Neural cell (in vitro differentiated cells): ENCODE measurements around the gene BRDT. TPM values are rescaled to one million over a fixed set of nuclear protein-coding genes. Genes with fewer than 3 reads are reported as not detected.

ENCODE experiments used
- H2AFZ ChIP-seq: fragments of 200-600, 300-800 bp; sonication (generic), shearing (Covaris generic); 2 replicates; pipeline ENCODE4 v1.6.0; 2014; ENCODE audit warnings: low read depth, mild to moderate bottlenecking, antibody characterized with exemption, low read length, moderate library complexity
- H3F3A ChIP-seq: fragments of 200-600 bp; shearing (Covaris generic); 2 replicates; pipeline ENCODE4 v1.6.1; 2016; ENCODE audit warnings: mild to moderate bottlenecking, moderate library complexity, mixed read lengths, antibody characterized with exemption, low read length; ENCODE audit not compliant: insufficient read depth, poor library complexity, severe bottlenecking
- H3K27ac ChIP-seq: fragments of 200-600, 300-800 bp; sonication (generic), shearing (Covaris generic); 2 replicates; pipeline ENCODE4 v1.5.1; 2014; ENCODE audit warnings: mild to moderate bottlenecking, low read length, moderate library complexity
- H3K27me3 ChIP-seq: fragments of 300-800, 200-600 bp; sonication (generic), shearing (Covaris generic); 2 replicates; pipeline ENCODE4 v1.6.0; 2014; ENCODE audit warnings: mild to moderate bottlenecking, low read depth, low read length, moderate library complexity; ENCODE audit not compliant: insufficient read depth
- H3K36me3 ChIP-seq: fragments of 300-800, 200-600 bp; sonication (generic), shearing (Covaris generic); 2 replicates; pipeline ENCODE4 v1.5.1; 2014; ENCODE audit warnings: mild to moderate bottlenecking, antibody characterized with exemption, low read length, moderate library complexity; ENCODE audit not compliant: insufficient read depth
- H3K4me2 ChIP-seq: fragments of 300-800, 200-600 bp; sonication (generic), shearing (Covaris generic); 2 replicates; pipeline ENCODE4 v1.6.0; 2014; ENCODE audit warnings: mild to moderate bottlenecking, low read length
- H3K4me3 ChIP-seq: fragments of 300-800, 200-600 bp; sonication (generic), shearing (Covaris generic); 2 replicates; pipeline ENCODE4 v1.5.1; 2014; ENCODE audit warnings: mild to moderate bottlenecking, low read length, moderate library complexity
- H3K79me2 ChIP-seq: fragments of 200-600 bp; shearing (Covaris generic); replicated peaks from 2 replicates; pipeline ENCODE4 v1.6.0; 2014; ENCODE audit warnings: mild to moderate bottlenecking, low read length, moderate library complexity; ENCODE audit not compliant: insufficient read depth
- H3K9ac ChIP-seq: fragments of 300-800, 200-600 bp; sonication (generic), shearing (Covaris generic); 2 replicates; pipeline ENCODE4 v1.6.1; 2016; ENCODE audit warnings: mild to moderate bottlenecking, low read length, mixed read lengths
- H3K9me2 ChIP-seq: fragments of 200-600 bp; shearing (Covaris generic); 2 replicates; pipeline ENCODE4 v1.6.1; 2016; ENCODE audit warnings: mild to moderate bottlenecking, low read length, mixed read lengths; ENCODE audit not compliant: insufficient read depth
- H3K9me3 ChIP-seq: fragments of 200-600, 300-800 bp; sonication (generic), shearing (Covaris generic); 2 replicates; pipeline ENCODE4 v1.6.1; 2016; ENCODE audit warnings: mild to moderate bottlenecking, mixed run types, low read length, moderate library complexity, mixed read lengths
- H4K20me1 ChIP-seq: fragments of 200-600 bp; shearing (Covaris generic); 2 replicates; pipeline ENCODE4 v1.6.1; 2016; ENCODE audit warnings: mild to moderate bottlenecking, mixed run types; ENCODE audit not compliant: insufficient read depth
- EP300 ChIP-seq: fragments of 450-650 bp; conservative IDR thresholded peaks from 2 replicates; pipeline ENCODE4 v1.6.1; 2014; ENCODE audit warnings: antibody characterized with exemption, mild to moderate bottlenecking, moderate library complexity; ENCODE audit not compliant: poor library complexity, severe bottlenecking
- EZH2 ChIP-seq: fragments of 200-600, 300-800 bp; shearing (Covaris generic), sonication (generic); IDR thresholded peaks from 2 replicates; pipeline ENCODE4 v1.6.1; 2014; ENCODE audit warnings: antibody characterized with exemption, low read length, borderline replicate concordance, mild to moderate bottlenecking; ENCODE audit not compliant: insufficient read depth, poor library complexity, severe bottlenecking
- MXI1 ChIP-seq: fragments of 450-650 bp; conservative IDR thresholded peaks from 2 replicates; pipeline ENCODE4 v1.6.1; 2014; ENCODE audit warnings: antibody characterized with exemption, mild to moderate bottlenecking; ENCODE audit not compliant: poor library complexity, severe bottlenecking
- POLR2AphosphoS5 ChIP-seq: IDR thresholded peaks from 2 replicates; pipeline ENCODE4 v1.6.1; 2012
- RAD21 ChIP-seq: fragments of 450-650 bp; conservative IDR thresholded peaks from 2 replicates; pipeline ENCODE4 v1.6.1; 2014; ENCODE audit warnings: antibody characterized with exemption, mild to moderate bottlenecking, moderate library complexity
- SMC3 ChIP-seq: fragments of 450-650 bp; conservative IDR thresholded peaks from 2 replicates; pipeline ENCODE4 v1.6.1; 2014; ENCODE audit warnings: antibody characterized with exemption, mild to moderate bottlenecking, moderate library complexity; ENCODE audit not compliant: poor library complexity
- TAF1 ChIP-seq: IDR thresholded peaks from 2 replicates; pipeline ENCODE4 v1.6.1; 2012; ENCODE audit warnings: low read depth
- polyA plus RNA-seq: library from polyadenylated mRNA; depleted of rRNA; stranded (reverse); fragments of >200 nt; gene quantifications from 2 replicates; pipeline ENCODE4 v1.2.3, GENCODE V29; 2014
- TF ChIP-seq, protein P1 (sequence below): IDR thresholded peaks from 2 replicates; pipeline ENCODE4 v1.6.1; 2012; ENCODE audit warnings: borderline replicate concordance
- TF ChIP-seq, protein P2 (sequence below): fragments of 450-650 bp; IDR thresholded peaks from 2 replicates; pipeline ENCODE4 v1.5.1; 2014; ENCODE audit warnings: antibody characterized with exemption, mild to moderate bottlenecking, moderate library complexity; ENCODE audit not compliant: poor library complexity, severe bottlenecking

Gene BRDT
- polyA plus RNA-seq, 1 donor from 2014 or later, result not detected

DNA sequence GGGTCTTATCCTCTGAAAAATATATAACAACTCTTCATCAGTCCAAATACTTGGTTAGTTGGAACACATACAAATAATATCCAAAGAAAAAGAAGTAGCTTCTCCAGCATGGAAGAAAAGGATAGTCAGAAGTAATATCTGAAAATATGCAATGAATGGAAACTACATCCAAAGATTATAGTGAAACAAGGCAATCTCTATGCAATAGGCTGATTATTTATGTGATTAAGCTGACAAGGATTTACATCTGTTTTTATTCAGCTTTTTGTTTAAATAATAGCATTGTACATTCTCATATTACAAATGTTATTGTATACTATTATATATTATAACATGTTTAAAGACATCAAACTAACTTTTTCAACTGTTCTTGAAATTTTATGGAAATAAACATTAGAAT, 48.0 kb upstream of the BRDT start:
- Histone ChIP-seq H2AFZ (no peak overlapping the region), H3K9me3 (no peaks in the 10 kb centered on the region), H3K27ac (no peak overlapping the region), H3K4me3 (no peak overlapping the region), H3K36me3 (no peaks in the 10 kb centered on the region), H3K27me3 (no peaks in the 10 kb centered on the region), H4K20me1 (no peaks in the 10 kb centered on the region), H3K9me2 (no peaks in the 10 kb centered on the region), H3K9ac (no peak overlapping the region), H3K79me2 (no peaks in the 10 kb centered on the region), H3K4me2 (no peak overlapping the region), H3F3A (no peaks in the 10 kb centered on the region)
- TF ChIP-seq, protein P1, sequence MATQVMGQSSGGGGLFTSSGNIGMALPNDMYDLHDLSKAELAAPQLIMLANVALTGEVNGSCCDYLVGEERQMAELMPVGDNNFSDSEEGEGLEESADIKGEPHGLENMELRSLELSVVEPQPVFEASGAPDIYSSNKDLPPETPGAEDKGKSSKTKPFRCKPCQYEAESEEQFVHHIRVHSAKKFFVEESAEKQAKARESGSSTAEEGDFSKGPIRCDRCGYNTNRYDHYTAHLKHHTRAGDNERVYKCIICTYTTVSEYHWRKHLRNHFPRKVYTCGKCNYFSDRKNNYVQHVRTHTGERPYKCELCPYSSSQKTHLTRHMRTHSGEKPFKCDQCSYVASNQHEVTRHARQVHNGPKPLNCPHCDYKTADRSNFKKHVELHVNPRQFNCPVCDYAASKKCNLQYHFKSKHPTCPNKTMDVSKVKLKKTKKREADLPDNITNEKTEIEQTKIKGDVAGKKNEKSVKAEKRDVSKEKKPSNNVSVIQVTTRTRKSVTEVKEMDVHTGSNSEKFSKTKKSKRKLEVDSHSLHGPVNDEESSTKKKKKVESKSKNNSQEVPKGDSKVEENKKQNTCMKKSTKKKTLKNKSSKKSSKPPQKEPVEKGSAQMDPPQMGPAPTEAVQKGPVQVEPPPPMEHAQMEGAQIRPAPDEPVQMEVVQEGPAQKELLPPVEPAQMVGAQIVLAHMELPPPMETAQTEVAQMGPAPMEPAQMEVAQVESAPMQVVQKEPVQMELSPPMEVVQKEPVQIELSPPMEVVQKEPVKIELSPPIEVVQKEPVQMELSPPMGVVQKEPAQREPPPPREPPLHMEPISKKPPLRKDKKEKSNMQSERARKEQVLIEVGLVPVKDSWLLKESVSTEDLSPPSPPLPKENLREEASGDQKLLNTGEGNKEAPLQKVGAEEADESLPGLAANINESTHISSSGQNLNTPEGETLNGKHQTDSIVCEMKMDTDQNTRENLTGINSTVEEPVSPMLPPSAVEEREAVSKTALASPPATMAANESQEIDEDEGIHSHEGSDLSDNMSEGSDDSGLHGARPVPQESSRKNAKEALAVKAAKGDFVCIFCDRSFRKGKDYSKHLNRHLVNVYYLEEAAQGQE, result no peak
- no peak for TF ChIP-seq SMC3
- TF ChIP-seq TAF1, result no peak
- TF ChIP-seq POLR2AphosphoS5, result no peak
- no peak for TF ChIP-seq MXI1
- TF ChIP-seq EP300, result no peak
- no peak for TF ChIP-seq EZH2
- no peak for TF ChIP-seq RAD21
- TF ChIP-seq, protein P2, sequence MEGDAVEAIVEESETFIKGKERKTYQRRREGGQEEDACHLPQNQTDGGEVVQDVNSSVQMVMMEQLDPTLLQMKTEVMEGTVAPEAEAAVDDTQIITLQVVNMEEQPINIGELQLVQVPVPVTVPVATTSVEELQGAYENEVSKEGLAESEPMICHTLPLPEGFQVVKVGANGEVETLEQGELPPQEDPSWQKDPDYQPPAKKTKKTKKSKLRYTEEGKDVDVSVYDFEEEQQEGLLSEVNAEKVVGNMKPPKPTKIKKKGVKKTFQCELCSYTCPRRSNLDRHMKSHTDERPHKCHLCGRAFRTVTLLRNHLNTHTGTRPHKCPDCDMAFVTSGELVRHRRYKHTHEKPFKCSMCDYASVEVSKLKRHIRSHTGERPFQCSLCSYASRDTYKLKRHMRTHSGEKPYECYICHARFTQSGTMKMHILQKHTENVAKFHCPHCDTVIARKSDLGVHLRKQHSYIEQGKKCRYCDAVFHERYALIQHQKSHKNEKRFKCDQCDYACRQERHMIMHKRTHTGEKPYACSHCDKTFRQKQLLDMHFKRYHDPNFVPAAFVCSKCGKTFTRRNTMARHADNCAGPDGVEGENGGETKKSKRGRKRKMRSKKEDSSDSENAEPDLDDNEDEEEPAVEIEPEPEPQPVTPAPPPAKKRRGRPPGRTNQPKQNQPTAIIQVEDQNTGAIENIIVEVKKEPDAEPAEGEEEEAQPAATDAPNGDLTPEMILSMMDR, result no peak

DNA sequence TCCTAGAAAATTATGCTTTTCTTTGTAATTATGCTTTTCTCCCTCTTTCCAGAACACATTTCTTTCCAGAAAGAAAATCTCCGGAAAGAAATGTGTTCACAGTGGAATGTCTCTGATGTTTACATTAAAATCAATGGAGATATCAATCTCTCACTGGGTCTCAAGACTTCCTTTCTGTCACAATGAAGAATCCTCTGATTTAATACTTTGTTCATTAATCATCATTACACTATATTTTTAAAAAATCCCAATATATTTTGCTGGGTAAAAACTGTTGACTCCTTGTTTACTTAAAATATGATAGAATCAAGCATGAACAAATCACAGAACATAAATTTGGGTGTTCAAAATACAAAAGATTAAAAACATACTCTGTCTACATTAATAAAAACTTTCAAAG, 36.9 kb upstream of the BRDT start:
- Histone ChIP-seq H2AFZ (no peak overlapping the region), H3K9me2 (no peaks in the 10 kb centered on the region), H3K27ac (no peak overlapping the region), H4K20me1 (no peaks in the 10 kb centered on the region), H3K79me2 (no peaks in the 10 kb centered on the region), H3K9me3 (no peaks in the 10 kb centered on the region), H3F3A (no peaks in the 10 kb centered on the region), H3K27me3 (no peaks in the 10 kb centered on the region), H3K4me3 (no peak overlapping the region), H3K4me2 (no peak overlapping the region), H3K9ac (no peak overlapping the region), H3K36me3 (no peaks in the 10 kb centered on the region)
- TF ChIP-seq EZH2 (no peak), TAF1 (no peak), SMC3 (no peak), RAD21 (no peak), EP300 (no peak), POLR2AphosphoS5 (no peak)
- TF ChIP-seq, protein P2, result no peak
- TF ChIP-seq, protein P1, result no peak
